Bronchial epithelial cell (primary cell): Measurements from ENCODE around the gene PRELID3B. TPM values are rescaled to one million over a fixed set of nuclear protein-coding genes. Genes with fewer than 3 reads are reported as not detected.

Source experiments
- DNase-seq: peaks from one replicate; pipeline ENCODE4 v3.0.0-alpha.2; 2010; ENCODE audit warnings: low read depth
- FAIRE-seq: peaks from 2 replicates; lab custom pipeline; 2011; peaks lifted over from hg19 to GRCh38; lab: Jason Lieb, UNC
- H3K27me3 ChIP-seq: 2 replicates; pipeline ENCODE4 v1.5.1; 2011; ENCODE audit warnings: low read length; ENCODE audit not compliant: control insufficient read depth, insufficient read depth
- H3K36me3 ChIP-seq: 2 replicates; pipeline ENCODE4 v1.5.1; 2011; ENCODE audit warnings: low read length; ENCODE audit not compliant: control insufficient read depth, insufficient read depth
- H3K4me3 ChIP-seq: 2 replicates; pipeline ENCODE4 v1.5.1; 2011; ENCODE audit warnings: mild to moderate bottlenecking, low read depth, low read length, control low read depth
- CTCF ChIP-seq: IDR thresholded peaks from 2 replicates; pipeline ENCODE4 v1.5.1; 2011; ENCODE audit warnings: mild to moderate bottlenecking, moderate library complexity, low read length, control low read depth, inconsistent platforms; ENCODE audit not compliant: insufficient read depth, severe bottlenecking
- total RNA-seq: library from RNA; depleted of rRNA; stranded (reverse); fragments of >200 nt; gene quantifications from 2 replicates; pipeline ENCODE4 v1.2.1, GENCODE V29; 2014

PRELID3B gene
- total RNA-seq, 1 donor from 2014 or later: 160 TPM

GRCh38 chr20:59025086-59025485 is 17.5 kb downstream of the PRELID3B start:
- FAIRE-seq: no peak
- no peak for TF ChIP-seq CTCF
- Histone ChIP-seq H3K4me3 (no peak overlapping the region), H3K27me3 (no peaks in the 10 kb centered on the region), H3K36me3 (peaks cover 19% of the 10 kb centered on the region)
- DNase-seq: no peak

GRCh38 chr20:59024111-59024530 is 18.5 kb downstream of the PRELID3B start:
- no peak for TF ChIP-seq CTCF
- DNase-seq (no peak), FAIRE-seq (no peak)
- peaks cover 19% of the 10 kb centered on the region for H3K36me3 ChIP-seq
- no peaks in the 10 kb centered on the region for H3K27me3 ChIP-seq
- H3K4me3 ChIP-seq: no peak overlapping the region

- peaks cover 19% of the 10 kb centered on the region for H3K36me3 ChIP-seq
- no peaks in the 10 kb centered on the region for H3K27me3 ChIP-seq
- DNase-seq: no peak
- FAIRE-seq: no peak
- no peak for TF ChIP-seq CTCF
- no peak overlapping the region for H3K4me3 ChIP-seq
These were observed 19.0 kb downstream of the PRELID3B start for GRCh38 chr20:59023616-59024015.

GRCh38 chr20:59022754-59023153 is 19.8 kb downstream of the PRELID3B start:
- no peak for FAIRE-seq

GRCh38 chr20:59020938-59021551 is 21.5 kb downstream of the PRELID3B start:
- no peak for FAIRE-seq
- no peak overlapping the region for H3K4me3 ChIP-seq
- TF ChIP-seq CTCF: no peak
- H3K27me3 ChIP-seq: no peaks in the 10 kb centered on the region
- peak; percentile 72 for DNase-seq
- H3K36me3 ChIP-seq: peaks cover 15% of the 10 kb centered on the region

More at GRCh38 chr20:59022754-59023153, 19.8 kb downstream of the PRELID3B start:
- H3K4me3 ChIP-seq: no peak overlapping the region
- no peak for TF ChIP-seq CTCF
- H3K36me3 ChIP-seq: peaks cover 18% of the 10 kb centered on the region
- no peak for DNase-seq
- H3K27me3 ChIP-seq: no peaks in the 10 kb centered on the region

GRCh38 chr20:59019217-59019616 is 23.4 kb downstream of the PRELID3B start, which contains the start of gene TUBB1:
TSS of gene TUBB1 (plus strand) at chr20:59019429. CDS start at chr20:59019523, 94 bp downstream.
- no peak for TF ChIP-seq CTCF
- H3K36me3 ChIP-seq: peaks cover 10% of the 10 kb centered on the region
- FAIRE-seq (no peak), DNase-seq (no peak)
- no peak within 1 kb of the TSS for H3K4me3 ChIP-seq
- no peaks in the 10 kb centered on the region for H3K27me3 ChIP-seq
